Measurements from ENCODE around the gene TTC7B.

DNA sequence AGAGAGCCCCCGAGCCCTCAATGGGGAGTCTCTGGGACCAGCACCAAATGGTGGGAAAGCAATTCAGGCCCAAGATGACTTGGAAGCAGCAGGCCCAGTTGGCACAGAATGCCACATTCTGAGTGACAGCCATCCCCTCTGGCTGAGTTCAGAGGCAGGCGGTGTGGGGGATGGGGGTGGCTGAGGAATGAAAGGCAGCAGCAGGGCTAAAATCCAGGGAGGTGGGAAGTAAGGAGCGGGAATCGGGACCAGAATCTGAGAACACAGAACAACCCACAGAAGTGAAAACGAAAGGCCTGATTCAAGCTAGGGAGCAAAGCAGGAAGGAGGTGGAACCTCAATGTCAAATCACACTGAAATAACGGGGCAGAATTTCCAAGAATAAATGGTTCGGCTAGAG lies 248.2 kb downstream of the TTC7B start:
- no peak for TF ChIP-seq POLR2A (IDR thresholded peaks at IDR 0.05; ENCODE audit: low read depth, low read length)
- TF ChIP-seq, protein P1, sequence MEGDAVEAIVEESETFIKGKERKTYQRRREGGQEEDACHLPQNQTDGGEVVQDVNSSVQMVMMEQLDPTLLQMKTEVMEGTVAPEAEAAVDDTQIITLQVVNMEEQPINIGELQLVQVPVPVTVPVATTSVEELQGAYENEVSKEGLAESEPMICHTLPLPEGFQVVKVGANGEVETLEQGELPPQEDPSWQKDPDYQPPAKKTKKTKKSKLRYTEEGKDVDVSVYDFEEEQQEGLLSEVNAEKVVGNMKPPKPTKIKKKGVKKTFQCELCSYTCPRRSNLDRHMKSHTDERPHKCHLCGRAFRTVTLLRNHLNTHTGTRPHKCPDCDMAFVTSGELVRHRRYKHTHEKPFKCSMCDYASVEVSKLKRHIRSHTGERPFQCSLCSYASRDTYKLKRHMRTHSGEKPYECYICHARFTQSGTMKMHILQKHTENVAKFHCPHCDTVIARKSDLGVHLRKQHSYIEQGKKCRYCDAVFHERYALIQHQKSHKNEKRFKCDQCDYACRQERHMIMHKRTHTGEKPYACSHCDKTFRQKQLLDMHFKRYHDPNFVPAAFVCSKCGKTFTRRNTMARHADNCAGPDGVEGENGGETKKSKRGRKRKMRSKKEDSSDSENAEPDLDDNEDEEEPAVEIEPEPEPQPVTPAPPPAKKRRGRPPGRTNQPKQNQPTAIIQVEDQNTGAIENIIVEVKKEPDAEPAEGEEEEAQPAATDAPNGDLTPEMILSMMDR (IDR thresholded peaks at IDR 0.05; ENCODE audit: extremely low read depth in 1 of 2, insufficient read depth in 1 of 2, low read depth in 1 of 2, low read length in 2 of 2), result no peak
- TF ChIP-seq, protein P2, sequence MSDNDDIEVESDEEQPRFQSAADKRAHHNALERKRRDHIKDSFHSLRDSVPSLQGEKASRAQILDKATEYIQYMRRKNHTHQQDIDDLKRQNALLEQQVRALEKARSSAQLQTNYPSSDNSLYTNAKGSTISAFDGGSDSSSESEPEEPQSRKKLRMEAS (IDR thresholded peaks at IDR 0.05; ENCODE audit: insufficient read depth, insufficient read length), result no peak

Data from endothelial cell of umbilical vein (primary cell).